HK-2 (cell line): ENCODE measurements around the gene GYS2.
"Not testable (repeated sequence)": the region's sequence is repeated elsewhere in the genome, so short reads cannot be mapped to it uniquely, and the experiment has no call there.

ENCODE experiments used
- DNase-seq: peaks from one replicate; pipeline ENCODE4 v3.0.0-alpha.2; 2018; ENCODE audit not compliant: unreplicated experiment

Gene GYS2

DNA sequence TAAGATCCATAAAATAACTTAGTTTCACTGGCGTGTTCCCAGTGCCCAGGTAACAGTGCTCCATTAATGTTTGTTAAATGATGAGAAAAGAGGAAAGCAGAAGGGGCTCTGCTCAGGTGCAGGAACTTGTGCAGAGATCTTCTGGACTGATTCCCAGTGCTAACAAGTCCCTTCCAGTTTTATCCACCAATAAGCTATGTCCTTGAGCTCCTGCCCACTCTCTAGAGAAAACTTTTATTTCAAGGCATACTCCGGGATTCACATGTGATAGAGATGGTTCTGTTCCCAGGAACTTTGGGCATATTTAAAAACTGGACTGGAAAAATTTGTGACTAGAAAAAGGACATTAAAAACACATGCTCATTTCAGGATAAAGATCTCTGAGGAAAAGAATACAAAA lies 1.9 kb downstream of the GYS2 start:
- no peak for DNase-seq

DNA sequence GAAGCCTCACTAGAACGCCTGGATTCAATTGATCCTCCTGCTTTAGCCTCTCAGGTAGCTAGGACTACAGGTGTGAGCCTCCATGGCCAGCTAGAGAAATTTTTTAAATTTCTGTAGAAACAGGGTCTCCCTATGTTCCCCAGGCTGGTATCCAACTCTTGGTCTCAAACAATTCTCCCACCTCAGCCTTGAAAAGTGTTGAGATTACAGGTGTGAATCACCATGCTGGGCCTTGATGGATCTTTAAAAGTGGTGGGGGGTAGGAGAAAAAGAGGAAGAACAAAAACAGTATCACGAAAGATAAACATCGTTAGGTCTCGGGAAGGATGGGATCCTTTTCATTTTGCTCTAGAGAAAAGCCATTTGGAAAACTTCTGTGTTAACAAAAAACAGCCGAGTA lies 4.5 kb downstream of the GYS2 start:
- no peak for DNase-seq

DNA sequence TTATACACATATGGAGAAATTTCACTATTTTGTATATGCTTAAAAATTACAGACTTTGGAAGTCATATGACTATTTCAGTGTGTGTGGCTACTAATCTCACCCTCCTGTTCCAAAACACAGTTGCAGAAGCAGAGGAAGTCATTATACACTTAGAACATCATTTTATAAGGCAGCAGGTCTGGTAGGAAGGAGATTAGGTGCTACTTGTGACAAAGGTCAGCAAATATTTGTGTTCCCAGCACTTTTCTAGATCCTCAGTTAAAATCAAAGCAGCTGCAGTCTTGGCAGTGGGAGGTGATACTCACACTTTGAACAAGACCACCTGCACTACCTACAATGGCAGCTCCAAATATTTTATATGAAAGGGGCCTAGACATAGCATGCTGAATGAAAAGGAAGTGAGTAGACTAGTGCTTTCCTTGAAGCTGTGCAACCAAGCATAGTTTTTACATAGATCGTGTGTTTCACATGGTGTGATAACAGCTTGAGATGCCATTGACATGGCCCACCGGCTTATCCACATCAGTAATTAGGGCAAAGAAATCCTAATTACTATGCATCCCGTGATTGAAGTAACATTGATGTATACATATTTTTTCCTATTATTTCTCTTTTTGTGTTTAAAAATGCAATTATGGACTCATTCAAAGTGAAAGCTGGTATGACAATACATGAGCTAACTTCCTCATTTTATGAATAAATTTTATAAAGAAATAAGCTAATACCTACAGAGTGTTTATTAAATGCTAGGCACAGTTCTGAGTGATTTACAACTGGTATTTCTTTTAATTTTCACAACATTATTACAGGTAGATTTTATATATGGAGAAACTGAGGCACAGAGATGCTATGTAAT lies 5.3 kb downstream of the GYS2 start:
- DNase-seq: no peak

DNA sequence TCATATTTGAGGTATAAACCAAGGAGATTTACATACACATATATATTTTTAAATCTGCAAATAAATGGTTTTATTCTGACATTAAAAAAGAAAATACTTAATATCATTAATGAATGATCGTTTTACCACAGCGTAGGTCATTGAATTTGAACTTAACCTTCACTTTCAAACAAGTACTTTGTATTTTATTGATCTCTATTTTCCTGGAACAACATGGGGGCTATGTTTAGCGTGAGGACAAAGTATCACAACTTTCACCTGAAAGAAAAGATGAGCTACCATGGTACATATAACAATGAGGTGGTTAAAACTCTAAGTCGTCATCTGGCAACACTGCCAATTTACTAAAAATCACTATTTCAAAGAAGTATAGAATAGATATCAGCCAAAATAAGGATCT lies 6.0 kb downstream of the GYS2 start:
- no peak for DNase-seq

DNA sequence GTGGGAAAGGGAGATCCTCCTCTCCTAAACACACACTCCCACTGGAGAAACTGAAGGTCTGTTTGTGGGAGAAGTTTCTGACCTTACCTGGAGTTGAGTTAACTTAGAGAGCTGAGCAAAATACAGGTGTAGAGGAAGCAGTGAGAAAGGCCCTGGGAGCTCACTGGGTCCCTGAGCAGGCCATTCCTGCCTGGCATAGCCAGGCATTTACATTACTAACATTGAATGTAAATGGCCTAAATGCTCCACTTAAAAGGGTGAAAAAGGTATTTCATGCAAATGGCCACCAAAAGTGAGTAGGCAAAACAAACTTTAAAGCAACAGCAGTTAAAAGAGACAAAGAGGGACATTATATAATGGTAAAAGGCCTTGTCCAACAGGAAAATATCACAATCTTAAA lies 9.3 kb downstream of the GYS2 start:
- DNase-seq: not testable (repeated sequence)

DNA sequence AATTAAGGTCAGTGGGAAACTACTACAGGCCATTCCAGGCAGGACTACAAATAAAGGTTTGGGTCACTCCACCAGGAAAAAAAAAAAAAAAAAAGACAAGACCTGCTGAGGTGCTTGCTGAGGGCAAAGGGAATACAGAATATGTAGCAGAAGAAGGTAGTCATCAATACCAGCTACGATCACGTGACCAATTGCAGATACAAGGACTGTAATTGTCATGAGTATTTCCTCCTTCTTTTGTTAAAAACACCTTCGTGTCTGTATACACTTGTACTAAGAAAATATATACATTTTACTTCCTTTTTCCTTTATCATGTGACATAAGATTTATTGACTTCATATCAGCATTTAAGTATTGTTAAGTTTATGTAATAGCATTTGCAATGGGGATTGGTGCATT lies 19.2 kb downstream of the GYS2 start:
- DNase-seq: no peak

DNA sequence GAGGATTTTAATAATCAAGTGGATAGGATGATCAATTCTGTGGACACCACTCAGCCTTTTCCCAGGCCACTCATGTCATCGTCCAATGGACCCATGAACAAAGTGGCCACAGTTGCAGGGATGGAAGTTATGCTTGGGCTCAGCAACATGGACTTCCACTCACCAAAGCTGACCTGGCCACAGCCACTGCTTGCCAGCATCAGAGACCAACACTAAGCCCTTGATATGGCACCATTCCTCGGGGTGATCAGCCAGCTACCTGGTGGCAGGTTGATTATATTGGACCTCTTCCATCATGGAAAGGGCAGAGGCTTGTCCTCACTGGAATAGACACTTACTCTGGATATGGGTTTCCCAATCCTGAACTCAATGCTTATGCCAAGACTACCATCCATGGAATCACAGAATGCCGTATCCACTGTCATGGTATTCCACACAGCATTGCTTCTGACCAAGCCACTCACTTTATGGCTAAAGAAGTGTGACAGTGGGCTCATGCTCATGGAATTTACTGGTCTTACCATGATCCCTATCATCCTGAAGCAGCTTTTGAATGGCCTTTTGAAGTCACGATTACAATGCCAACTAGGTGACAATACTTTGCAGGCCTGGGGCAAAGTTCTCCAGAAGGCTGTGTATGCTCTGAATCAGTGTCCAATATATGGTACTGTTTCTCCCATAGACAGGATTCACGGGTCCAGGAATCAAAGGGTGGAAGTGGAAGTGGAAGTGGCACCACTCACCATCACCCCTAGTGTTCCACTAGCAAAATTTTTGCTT lies 20.1 kb downstream of the GYS2 start:
- DNase-seq: not testable (repeated sequence)

DNA sequence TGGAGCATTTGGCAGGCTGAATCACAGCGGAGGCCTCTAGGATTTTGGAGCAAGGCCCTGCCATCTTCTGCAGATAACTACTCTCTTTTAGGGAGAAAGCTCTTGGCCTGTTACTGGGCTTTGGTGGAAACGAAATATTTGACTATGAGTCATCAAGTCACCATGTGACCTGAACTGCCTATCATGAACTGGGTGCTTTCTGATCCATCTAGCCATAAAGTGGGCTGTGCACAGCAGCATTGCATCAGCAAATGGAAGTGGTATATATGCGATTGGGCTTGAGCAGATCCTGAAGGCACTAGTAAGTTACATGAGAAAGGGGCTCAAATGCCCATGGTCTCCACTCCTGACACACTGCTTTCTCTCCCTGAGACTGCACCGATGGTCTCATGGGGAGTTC lies 21.1 kb downstream of the GYS2 start:
- no peak for DNase-seq

DNA sequence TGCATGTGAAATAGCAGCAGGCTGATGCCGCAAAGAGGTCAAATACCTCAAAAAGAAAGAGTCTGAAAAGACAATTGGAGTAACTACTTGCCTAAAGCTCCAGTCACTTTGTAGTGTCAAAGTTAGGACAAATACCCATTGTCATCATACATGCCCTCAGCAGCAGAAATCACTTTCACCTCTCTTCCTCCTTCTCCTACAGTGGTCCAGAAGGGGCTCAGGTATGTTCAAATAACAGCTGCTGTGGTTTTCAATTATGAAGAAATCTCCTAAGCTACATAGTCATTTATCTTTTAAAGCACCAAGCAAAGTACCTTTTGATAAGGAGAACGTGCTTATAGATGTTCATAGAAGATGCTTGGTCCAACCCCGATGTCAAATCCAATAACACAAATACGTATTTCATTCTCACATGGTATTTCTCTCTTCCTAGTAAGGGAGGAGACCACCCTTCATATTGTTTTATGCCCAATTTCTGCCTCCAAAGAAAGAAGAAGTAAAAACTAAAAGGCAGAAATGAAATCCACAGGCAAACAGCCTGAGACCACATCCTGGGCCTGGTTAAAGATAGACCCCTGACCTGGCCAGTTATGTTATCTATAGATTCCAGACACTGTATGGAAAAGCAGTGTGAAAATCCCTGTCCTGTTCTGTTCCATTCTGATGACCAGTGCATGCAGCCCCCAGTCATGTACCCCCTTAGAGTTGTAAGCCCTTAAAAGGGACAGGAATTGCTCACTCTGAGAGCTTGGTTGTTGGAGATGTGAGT lies 23.7 kb downstream of the GYS2 start:
- no peak for DNase-seq

DNA sequence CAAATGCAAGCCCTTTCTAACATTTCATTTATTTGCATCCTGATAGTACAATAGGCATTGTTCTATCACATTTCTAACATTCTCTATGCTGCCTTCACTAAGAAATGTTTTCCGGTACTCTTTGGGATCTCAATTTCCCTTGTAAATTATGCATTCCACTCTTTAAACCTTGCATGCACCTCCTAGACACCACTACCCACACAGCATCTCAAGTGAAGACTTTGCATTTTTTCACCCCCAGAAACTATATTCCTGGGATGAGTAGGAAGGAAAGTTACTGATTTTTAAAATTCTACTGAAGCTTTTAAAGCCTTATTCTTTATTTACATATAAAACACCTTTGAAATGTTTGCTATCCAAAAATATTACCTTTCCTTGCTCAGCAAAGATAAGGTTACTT lies 27.1 kb downstream of the GYS2 start:
- DNase-seq: no peak

DNA sequence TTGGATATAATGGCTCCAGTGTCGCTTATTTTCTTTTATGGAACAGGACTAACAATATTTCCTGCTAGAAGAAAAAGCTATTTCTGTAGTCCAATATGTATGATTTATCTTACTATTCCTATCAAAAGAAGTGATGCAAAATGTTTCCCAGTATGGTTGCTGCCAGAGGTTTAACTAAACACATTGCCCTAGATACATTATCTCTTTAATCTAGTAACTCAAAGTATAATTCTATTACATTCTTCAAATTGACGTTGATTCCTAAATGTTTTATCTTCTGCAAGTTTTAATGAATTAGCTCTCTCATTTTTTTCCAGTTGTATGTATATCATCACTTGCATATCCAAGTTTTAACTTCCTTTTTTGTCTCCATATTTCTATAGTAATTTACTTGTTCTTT lies 28.2 kb downstream of the GYS2 start:
- DNase-seq: no peak

DNA sequence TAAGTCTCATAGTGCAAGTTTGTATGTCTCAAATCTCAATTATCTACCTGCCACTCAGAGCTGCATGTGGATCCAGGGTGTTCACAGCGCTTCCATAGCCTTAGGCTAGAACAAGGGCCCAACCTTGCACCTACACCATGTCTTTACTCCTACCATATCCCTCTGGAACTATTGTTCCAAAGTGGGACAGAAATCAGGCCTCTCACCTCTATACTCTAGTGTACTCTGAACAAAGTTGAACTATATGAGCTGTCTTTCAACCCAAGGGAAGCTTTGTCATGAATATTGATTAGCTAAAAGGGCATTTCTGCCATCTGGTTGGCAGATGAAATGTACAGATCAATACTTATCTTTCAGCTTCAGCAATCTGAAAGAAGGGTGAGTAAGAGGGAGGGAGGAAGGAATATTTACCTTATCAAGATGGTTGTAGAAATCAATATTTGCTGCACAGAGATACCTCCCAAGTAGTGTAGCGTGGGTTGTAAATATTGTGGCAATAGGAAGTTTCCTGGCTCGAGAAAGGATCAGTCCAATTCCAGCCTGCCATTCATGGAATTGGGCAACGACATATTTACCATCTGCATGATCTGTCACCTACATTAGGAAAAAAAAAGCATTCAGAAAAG lies 30.8 kb downstream of the GYS2 start:
- no peak for DNase-seq

DNA sequence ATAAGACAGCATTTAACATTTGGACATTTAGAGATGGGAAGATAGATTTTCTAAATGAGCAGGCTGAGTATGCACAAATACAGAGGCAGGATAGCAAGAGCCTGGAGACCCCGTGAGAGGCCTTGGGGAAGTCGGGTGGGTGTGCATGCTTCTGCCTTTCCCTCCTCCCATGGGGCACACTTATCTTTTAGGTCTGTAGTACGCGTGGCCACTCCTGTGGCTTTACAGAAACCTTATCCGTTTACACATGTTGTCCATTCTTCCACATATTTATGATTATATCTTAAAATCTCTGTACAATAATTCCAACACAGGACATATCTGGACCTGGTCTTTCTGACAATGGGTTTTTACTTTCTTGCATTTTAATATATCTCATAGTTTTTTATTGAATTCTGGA lies 33.6 kb downstream of the GYS2 start:
- no peak for DNase-seq

DNA sequence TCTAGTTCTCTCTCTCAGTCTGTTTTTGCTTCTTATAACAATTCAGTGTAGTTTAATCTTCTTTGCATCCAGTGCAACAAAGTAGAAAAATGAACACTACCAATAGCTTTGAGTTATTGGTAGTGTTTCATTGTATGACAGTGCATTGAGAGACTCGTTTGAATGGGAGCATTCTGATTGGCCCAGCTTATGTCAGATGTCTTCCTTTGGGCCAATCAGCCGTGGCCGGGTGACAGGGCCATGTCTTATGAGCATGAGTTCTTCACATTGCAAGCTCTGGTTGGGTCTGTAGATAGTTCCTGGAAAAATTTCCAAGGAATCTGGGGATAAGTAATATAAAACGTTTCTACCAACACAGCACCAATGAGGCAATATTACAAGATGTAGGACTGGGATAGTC lies 36.5 kb downstream of the GYS2 start:
- DNase-seq: no peak

DNA sequence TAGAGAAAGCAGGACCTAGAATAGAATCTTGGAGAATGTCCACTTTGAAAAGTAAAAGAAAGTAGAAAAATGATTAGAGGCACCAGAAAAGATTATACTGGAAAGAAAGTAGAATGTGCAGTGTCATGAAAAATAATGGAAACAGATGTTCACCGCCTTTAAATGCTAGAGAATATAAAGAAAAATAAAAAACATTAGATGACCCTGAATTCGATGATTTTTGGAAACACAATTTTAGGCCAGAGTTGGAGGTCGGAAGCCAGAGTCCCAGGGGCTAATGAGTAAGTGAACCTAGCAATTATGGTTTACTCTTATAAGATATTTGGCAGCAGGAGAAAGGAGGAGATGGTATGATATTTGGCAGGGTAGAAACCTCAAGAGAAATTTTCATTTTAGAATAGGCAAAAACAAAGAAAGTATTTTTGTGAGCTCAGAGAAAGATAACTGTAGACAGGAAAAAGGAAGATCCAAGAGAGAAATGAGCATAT lies 37.7 kb downstream of the GYS2 start:
- no peak for DNase-seq

DNA sequence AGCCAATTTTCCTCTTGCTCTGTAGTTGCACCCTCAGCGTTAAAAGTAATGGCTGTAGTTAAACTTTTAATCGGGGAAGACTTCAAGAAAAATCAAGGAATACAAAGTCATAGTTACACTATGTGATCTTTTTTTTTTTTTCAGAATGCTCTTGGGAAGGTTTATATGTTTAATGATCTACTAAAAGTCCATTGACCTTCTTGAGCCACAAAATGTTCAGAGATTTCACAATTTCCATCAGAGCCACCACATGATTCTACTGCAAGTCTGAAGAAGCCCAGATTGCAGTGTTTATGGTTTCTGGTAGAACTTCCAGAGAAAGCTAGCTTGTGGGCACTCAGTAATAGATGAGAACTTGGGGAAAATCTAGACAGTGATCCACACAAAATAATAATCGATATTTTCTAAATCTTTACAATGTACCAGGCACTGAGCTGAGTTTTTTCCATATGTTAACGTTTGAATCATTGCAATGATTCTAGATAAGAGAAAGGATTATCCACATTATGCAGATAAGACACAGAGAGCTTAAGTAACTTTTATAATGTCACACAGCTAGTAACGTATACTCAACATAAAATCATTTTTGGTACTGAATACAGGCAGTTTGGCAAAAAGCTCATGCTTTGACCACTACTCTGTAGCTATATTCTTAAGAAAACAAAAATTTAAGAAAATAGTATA lies 38.3 kb downstream of the GYS2 start:
- no peak for DNase-seq

DNA sequence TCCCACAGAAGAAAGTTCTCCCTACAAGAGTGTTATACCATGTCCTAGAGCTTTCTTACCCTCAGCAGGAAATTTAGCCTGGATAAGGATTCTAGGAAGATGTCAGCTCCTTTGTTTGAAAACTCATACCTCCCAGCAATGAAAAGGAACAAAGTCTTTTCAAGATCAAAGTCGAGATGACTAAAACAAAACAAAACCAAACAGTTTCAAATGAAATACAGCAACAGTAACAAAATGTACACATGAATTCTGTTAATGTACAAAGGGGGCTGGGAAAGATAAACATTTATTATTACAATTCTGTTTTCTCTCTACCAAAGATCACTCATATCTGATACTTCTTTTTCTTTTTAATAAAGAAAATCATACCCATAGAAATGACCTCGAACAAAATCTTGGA lies 41.8 kb downstream of the GYS2 start:
- DNase-seq: no peak

DNA sequence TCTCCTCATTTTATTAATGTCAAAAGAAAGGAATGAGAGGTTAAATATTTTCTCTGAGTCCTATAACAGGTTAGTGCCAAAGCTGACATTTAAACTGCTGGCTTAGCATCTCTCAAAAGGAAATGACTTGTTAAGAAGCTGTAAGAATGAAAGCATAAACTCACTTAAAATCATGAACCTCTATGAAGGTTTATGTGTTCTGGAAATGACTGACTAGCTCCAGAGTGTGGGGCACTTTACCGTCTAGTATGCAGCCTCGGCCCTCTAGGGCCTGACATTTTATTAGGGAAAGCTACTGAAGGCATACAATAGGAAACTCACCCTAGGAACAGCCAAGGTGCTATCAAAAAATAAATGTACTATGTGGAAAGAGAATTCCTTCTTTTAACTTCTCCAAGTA lies 43.5 kb downstream of the GYS2 start:
- no peak for DNase-seq

DNA sequence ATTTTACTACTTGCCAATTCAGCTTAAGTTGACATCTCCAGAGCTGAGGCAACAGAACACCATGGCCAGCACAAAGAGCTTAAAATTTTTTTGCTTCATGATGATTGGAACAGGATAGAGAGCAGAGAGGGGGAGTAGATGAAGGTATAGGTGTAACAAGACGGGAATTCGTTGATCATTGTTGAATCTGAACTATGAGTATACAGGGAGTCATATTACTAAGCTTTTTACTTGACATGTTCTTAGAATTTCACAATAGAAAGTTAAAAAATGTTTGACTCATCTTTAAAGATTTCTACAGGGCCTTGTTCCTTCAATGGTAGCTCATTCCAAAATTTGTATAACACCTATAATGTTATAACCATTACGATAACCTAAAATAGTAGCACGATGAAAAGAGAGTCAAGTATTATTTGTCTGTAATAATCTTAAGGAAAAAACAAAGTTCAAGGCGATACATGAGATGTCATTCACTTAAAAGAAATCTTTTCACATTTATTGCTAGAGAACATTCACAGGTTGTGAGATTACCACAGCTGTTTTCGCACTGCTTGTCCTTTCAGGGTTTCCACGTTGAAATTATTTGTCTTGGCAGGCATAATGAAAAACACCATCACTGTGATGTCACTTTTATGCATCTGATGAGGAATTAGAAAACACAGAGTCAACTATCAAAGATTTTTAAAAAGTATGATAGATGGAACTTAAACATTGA lies 44.6 kb downstream of the GYS2 start:
- DNase-seq: no peak

DNA sequence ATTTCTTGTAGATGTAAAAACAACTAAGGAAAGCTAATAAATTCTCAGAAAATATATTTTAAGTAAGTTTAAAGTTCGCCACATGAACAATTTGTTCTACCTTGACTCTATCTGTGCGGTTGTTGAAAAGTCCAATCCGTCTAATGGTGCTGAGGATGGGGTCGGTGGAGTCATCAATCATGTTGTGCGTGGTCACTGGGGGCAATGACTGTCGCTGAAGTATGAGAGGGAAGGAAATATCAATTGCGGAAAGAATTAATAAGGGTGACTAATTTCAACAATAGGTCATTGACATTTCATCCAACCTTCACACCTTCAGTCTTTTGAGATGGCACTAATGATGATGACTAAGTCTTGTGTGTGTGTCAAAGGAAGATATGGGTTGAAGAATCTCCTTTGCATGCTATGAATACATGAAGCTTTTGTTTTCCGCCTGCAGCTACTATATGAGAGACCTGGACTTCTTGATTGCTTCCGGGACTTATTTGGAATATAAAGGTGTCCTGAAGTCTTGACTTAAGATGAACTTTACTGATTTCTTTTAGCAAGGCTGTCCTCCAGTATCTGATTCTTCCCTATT lies 46.5 kb downstream of the GYS2 start:
- DNase-seq: no peak
